ENCODE measurements around the gene ASB13.

GRCh38 chr10:5609952-5610616, 56.3 kb downstream of the ASB13 start:
- TF ChIP-seq EZH2 (IDR thresholded peaks at IDR 0.05; ENCODE audit: low read depth, unreplicated experiment) (no peak), CTCF (conservative IDR thresholded peaks at IDR 0.05; ENCODE audit: low read depth in 2 of 2) (no peak), REST (IDR thresholded peaks at IDR 0.05; ENCODE audit: unreplicated experiment) (no peak), POLR2AphosphoS5 (IDR thresholded peaks at IDR 0.05; ENCODE audit: low read depth) (no peak), EZH2phosphoT487 (IDR thresholded peaks at IDR 0.05; ENCODE audit: unreplicated experiment) (no peak), ZNF462 (CRISPR knock-in tag; IDR thresholded peaks at IDR 0.05) (no peak), NANOG (IDR thresholded peaks at IDR 0.05; ENCODE audit: borderline replicate concordance) (no peak), JUNB (IDR thresholded peaks at IDR 0.05; ENCODE audit: unreplicated experiment) (no peak), STAT1 (IDR thresholded peaks at IDR 0.05; ENCODE audit: unreplicated experiment) (no peak), ZNF114 (CRISPR knock-in tag; IDR thresholded peaks at IDR 0.05) (no peak), ZNF331 (CRISPR knock-in tag; IDR thresholded peaks at IDR 0.05; ENCODE audit: low read depth) (no peak), CREB1 (CRISPR knock-in tag; IDR thresholded peaks at IDR 0.05; ENCODE audit: low read depth) (no peak), ETS1 (IDR thresholded peaks at IDR 0.05) (no peak)

Measured in GM23338 (cell line).